ENCODE data around the gene CSNK1D.

The CSNK1D gene

DNA sequence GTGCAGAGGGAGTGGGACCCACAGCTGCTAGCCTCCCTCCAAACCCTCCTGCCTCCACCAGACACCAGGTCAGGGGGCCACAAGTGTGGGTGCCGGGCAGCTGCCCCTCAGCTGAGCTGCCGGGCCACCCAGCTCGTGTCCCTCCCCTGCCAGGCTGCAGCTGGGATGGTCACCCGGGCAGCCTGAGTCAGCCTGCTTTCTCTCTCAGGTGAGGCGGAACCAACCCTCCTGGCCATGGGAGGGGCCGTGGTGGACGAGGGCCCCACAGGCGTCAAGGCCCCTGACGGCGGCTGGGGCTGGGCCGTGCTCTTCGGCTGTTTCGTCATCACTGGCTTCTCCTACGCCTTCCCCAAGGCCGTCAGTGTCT lies 37.7 kb downstream of the CSNK1D start:
- FAIRE-seq (no peak), DNase-seq (ENCODE audit: insufficient read length, low spot score) (no peak)
- TF ChIP-seq TAF1 (IDR thresholded peaks at IDR 0.05; ENCODE audit: low read depth, low read length) (no peak), PAX5 (IDR thresholded peaks at IDR 0.05; ENCODE audit: insufficient read depth, low read length, severe bottlenecking) (no peak), POLR2A (IDR thresholded peaks at IDR 0.05; ENCODE audit: low read depth, low read length) (no peak), POU2F2 (IDR thresholded peaks at IDR 0.05; ENCODE audit: low read depth, low read length) (no peak), SPI1 (IDR thresholded peaks at IDR 0.05; ENCODE audit: low read depth, low read length) (no peak), POLR2AphosphoS5 (IDR thresholded peaks at IDR 0.05; ENCODE audit: low read depth, low read length) (no peak)

DNA sequence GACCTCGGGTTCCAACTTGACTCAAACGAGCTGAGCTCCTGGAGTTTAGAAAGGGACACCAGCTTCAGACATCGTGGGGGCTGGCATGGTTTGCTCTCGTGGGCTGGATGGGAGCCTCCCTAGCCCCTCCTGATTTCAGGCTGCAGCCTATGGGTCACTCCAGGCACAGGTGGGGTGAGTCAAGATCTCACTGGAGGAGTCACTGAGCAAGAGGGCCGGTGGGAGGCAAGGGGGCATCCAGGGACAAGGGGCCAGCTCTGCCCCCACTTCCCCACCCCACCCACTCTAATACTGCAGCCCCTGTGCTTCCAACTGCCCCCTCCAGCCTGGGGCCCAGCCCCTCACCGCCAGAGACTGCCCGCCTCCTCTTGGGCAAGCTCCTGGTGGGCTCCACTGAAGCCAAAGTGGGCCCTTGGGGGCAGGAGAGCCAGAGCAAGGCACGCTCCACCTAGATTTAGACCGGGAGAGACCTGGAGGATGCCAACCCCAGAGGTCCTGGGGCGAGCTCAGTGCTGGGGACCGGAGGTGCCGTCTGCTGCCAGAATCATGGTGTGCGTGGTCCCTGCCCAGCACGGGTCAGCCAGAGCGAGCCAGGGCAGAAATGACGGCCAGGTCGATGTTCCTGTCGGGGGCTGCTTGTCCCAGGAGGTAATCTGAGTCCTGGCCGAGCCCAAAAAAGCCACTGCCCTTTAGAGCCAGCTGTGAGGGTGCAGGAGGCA lies 38.3 kb downstream of the CSNK1D start:
- TF ChIP-seq POLR2AphosphoS5 (IDR thresholded peaks at IDR 0.05; ENCODE audit: low read depth, low read length): no peak
- no peak for TF ChIP-seq TAF1 (IDR thresholded peaks at IDR 0.05; ENCODE audit: low read depth, low read length)
- TF ChIP-seq POLR2A (IDR thresholded peaks at IDR 0.05; ENCODE audit: low read depth, low read length): no peak
- no peak for TF ChIP-seq SPI1 (IDR thresholded peaks at IDR 0.05; ENCODE audit: low read depth, low read length)
- TF ChIP-seq PAX5 (IDR thresholded peaks at IDR 0.05; ENCODE audit: insufficient read depth, low read length, severe bottlenecking): no peak
- DNase-seq (ENCODE audit: insufficient read length, low spot score): no peak
- FAIRE-seq: no peak

DNA sequence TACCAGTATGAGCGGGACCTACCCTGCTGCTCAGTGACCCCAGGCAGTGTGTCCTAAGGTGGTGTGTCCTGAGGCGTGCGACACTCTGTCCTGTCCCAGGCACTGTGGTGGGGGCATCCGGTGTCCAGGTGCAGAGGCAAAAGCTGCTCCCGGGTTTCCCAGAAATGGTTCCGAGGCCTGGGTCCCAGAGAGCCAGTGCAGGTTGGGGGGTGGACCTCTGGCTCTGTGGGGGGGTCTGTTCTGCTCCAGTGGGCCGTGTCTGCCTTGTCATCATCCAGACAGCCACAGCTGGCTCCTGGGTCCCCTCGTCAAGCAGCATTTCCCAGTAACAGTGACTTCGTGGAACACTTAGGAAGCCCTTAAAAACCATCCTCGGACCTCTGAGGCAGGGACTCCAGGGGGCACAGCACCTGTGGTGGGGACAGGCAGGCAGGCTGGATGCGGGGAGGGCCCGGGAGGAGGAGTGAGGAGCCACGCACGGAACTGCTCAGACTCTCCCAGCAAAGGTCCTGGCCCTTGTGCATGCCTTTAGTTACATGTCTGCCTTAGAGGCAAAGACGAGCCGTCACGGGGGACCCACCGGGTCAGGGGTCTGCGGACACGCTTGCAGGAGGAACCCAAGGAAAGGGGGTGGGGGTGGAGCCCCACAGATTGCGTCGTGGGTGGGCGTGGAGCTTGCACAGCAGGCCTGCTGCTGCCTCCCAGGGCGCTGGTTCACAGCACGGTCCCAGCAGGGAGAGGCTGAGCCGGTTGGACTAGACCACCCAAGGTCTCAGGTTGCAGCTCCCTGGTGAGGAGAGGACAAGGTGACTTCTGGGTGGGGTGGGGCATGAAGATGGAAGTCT lies 39.1 kb downstream of the CSNK1D start:
- no peak for DNase-seq (ENCODE audit: insufficient read length, low spot score)
- FAIRE-seq: no peak
- TF ChIP-seq POU2F2 (IDR thresholded peaks at IDR 0.05; ENCODE audit: low read depth, low read length): no peak
- TF ChIP-seq PAX5 (IDR thresholded peaks at IDR 0.05; ENCODE audit: insufficient read depth, low read length, severe bottlenecking): peak; percentile 36

DNA sequence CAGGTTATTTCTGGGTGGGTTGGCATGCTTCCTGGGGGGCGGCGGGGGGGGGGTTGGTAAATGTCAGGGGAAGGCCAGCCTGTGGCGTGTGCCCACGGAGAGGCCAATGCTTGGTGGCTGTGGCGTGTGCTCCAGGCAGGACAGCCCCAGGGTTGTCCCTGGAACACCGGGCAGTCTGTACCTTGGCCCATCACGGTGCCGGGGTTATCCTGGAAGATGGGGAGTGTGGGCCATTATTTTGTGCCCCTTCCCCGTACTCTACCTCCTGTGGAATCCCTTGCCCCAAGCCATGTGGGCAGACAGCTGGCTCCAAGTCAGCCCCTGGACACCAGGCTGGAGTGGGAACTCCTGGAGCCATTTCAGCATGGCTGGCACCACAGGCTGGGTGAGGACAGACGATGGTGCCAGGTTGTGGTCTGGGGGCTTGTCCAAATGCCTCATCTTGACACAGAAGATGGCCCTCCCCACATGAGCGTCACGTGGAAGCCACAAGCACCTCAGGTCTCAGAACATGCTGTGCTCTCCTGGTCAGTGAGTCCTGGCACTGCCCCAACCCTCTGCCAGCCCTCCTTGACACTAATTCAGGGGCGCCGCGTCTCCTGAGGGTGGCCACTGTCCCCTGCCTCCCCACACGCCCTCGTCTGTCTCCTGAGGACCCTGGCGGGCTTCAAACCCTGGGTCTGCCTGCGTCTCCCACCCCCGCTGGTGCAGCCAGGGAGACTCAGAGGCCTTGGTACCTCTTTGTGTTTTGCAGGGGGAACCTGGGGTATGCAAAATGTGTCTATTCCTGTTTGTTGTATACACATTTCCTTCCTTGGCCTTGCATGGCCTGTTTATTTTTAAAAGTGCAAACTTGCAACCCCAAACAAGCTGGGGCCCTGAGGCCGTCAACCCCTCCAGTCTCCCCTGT lies 40.4 kb downstream of the CSNK1D start:
- FAIRE-seq: peak; percentile 52
- TF ChIP-seq SPI1 (IDR thresholded peaks at IDR 0.05; ENCODE audit: low read depth, low read length): no peak
- TF ChIP-seq PAX5 (IDR thresholded peaks at IDR 0.05; ENCODE audit: insufficient read depth, low read length, severe bottlenecking): no peak
- no peak for TF ChIP-seq TAF1 (IDR thresholded peaks at IDR 0.05; ENCODE audit: low read depth, low read length)
- TF ChIP-seq POU2F2 (IDR thresholded peaks at IDR 0.05; ENCODE audit: low read depth, low read length): no peak
- no peak for TF ChIP-seq POLR2A (IDR thresholded peaks at IDR 0.05; ENCODE audit: low read depth, low read length)
- TF ChIP-seq POLR2AphosphoS5 (IDR thresholded peaks at IDR 0.05; ENCODE audit: low read depth, low read length): no peak

DNA sequence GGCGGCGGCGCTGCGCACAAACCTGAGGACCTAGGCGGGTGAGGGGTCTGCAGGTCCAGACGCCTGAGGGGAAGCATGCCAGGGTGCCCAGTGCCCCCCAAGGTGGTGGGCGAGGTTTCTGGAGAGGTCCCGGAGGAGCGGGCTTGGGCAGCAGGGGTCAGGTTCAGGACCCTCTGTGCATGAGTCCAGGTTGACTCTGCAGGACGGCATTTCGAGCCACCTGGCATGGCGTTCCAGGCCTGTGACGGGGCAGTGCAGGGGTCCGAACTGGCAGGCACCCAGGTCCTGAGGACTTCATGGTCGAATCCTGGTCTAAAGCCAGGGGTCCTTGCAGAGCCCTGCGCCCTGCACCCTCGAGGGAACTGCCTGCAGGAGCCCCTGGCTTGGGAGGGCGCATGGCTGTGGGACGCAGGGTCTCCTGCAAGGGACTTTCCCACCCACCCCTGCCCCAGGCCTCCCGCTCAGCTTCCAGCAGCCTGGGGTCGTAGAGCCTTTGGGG lies 41.1 kb downstream of the CSNK1D start:
- no peak for TF ChIP-seq POLR2AphosphoS5 (IDR thresholded peaks at IDR 0.05; ENCODE audit: low read depth, low read length)
- TF ChIP-seq PAX5 (IDR thresholded peaks at IDR 0.05; ENCODE audit: insufficient read depth, low read length, severe bottlenecking): no peak
- no peak for TF ChIP-seq POU2F2 (IDR thresholded peaks at IDR 0.05; ENCODE audit: low read depth, low read length)
- no peak for TF ChIP-seq TAF1 (IDR thresholded peaks at IDR 0.05; ENCODE audit: low read depth, low read length)
- no peak for TF ChIP-seq SPI1 (IDR thresholded peaks at IDR 0.05; ENCODE audit: low read depth, low read length)
- TF ChIP-seq POLR2A (IDR thresholded peaks at IDR 0.05; ENCODE audit: low read depth, low read length): no peak
- no peak for DNase-seq (ENCODE audit: insufficient read length, low spot score)
- FAIRE-seq: no peak

More for the DNA sequence above, 40.4 kb downstream of the CSNK1D start:
- no peak for DNase-seq (ENCODE audit: insufficient read length, low spot score)

DNA sequence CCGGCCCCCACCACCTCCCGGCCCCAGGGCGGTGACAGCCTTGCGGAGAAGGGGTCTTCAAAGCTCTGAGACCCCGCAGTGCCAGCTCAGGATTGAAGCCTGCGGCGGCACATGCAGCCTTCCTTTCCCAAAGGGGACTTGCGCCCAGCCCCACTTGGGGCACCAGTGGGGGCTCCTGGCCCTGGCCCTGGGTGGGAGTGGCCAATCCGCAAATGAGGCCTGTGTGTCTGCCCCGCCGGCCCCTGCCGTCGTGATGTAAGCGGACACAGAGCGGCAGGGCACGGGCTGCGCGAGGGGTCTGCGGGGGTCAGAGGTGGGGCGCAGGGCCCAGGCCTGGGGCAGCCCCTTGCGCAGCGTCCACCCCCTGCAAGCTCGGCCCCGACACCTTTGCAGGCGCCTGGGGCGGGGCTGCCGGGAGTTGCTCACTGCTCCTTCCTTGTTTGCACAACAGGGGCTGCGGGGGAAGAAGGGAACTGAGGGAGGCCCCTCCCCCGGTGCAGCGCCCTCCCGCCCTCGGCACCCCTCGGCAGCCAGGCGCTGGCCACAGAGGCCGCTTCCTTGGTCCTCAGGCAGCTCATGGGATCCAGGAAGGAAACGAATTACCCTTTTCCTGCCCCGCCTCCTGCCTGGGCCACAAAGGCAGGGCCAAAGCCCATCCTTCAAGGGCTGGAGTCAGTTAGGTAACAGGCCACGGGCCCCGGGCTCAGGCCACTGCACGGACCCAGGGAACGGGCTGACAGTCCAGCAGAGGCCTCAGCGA lies 41.8 kb downstream of the CSNK1D start:
- TF ChIP-seq TAF1 (IDR thresholded peaks at IDR 0.05; ENCODE audit: low read depth, low read length): no peak
- no peak for TF ChIP-seq POU2F2 (IDR thresholded peaks at IDR 0.05; ENCODE audit: low read depth, low read length)
- no peak for TF ChIP-seq SPI1 (IDR thresholded peaks at IDR 0.05; ENCODE audit: low read depth, low read length)
- no peak for TF ChIP-seq PAX5 (IDR thresholded peaks at IDR 0.05; ENCODE audit: insufficient read depth, low read length, severe bottlenecking)
- no peak for TF ChIP-seq POLR2A (IDR thresholded peaks at IDR 0.05; ENCODE audit: low read depth, low read length)
- TF ChIP-seq POLR2AphosphoS5 (IDR thresholded peaks at IDR 0.05; ENCODE audit: low read depth, low read length): no peak

DNA sequence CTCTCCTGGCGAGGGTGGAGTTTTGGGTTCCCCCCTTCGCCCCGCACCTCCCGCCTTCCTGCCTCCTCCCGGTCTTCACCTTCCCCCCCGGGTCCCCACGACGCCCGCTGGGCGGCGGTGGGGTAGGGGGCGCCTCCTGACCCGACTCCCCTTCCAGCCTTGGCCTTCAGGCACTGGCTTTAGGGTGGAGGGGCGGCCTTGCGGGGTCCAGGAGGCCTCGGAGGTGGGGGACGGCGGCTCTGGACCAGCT lies 42.3 kb downstream of the CSNK1D start:
- no peak for TF ChIP-seq POU2F2 (IDR thresholded peaks at IDR 0.05; ENCODE audit: low read depth, low read length)
- TF ChIP-seq SPI1 (IDR thresholded peaks at IDR 0.05; ENCODE audit: low read depth, low read length): no peak
- TF ChIP-seq TAF1 (IDR thresholded peaks at IDR 0.05; ENCODE audit: low read depth, low read length): no peak
- TF ChIP-seq PAX5 (IDR thresholded peaks at IDR 0.05; ENCODE audit: insufficient read depth, low read length, severe bottlenecking): no peak
- no peak for TF ChIP-seq POLR2A (IDR thresholded peaks at IDR 0.05; ENCODE audit: low read depth, low read length)
- no peak for TF ChIP-seq POLR2AphosphoS5 (IDR thresholded peaks at IDR 0.05; ENCODE audit: low read depth, low read length)
- FAIRE-seq (peak; percentile 35), DNase-seq (ENCODE audit: insufficient read length, low spot score) (peak; percentile 77)

More for the DNA sequence above, 41.8 kb downstream of the CSNK1D start:
- DNase-seq (ENCODE audit: insufficient read length, low spot score): no peak
- peak; percentile 71 for FAIRE-seq

DNA sequence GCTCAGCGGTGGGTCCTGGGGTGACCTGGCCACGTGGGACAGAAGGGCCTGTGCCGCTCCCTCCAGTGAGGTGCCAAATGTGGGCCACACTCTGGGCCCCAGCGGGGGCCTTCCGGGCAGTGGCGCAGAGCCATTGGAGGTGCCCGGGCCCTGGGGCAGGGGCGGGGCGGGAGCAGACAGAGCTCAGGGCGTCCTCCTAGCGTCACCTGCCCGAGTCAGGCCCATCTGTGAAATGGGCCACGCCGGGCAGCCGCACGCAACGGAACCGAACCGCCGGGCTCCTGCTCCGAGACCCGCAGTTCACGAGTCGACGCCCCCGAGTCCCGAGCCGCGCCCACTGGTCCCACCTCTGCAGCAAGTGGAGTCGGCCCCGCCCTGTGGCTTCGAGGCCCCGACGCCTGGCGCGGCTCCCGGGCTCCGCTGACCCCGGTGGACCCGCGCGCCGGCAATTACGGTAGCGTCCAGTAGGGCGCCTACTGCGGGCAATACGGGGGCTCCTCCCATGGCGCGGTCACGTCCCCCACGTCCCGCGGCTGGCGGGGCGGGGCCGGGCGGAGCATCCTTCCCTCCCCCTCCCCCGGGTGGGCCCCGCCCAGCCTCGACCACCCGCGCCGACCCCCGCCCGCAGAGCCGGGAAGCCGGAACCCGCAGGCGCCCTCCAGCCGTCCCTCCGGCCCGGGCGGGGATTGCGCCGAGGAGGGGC lies 42.7 kb downstream of the CSNK1D start:
- TF ChIP-seq POLR2AphosphoS5 (IDR thresholded peaks at IDR 0.05; ENCODE audit: low read depth, low read length): no peak
- no peak for TF ChIP-seq POU2F2 (IDR thresholded peaks at IDR 0.05; ENCODE audit: low read depth, low read length)
- no peak for TF ChIP-seq POLR2A (IDR thresholded peaks at IDR 0.05; ENCODE audit: low read depth, low read length)
- TF ChIP-seq PAX5 (IDR thresholded peaks at IDR 0.05; ENCODE audit: insufficient read depth, low read length, severe bottlenecking): no peak
- TF ChIP-seq SPI1 (IDR thresholded peaks at IDR 0.05; ENCODE audit: low read depth, low read length): no peak
- no peak for TF ChIP-seq TAF1 (IDR thresholded peaks at IDR 0.05; ENCODE audit: low read depth, low read length)
- FAIRE-seq (peak; percentile 94), DNase-seq (ENCODE audit: insufficient read length, low spot score) (peak; percentile 76)

All from GM12891 (cell line).